GM19023 (cell line): Measurements from ENCODE around the gene HOXA1.

Experiments used
- ATAC-seq: cut with Tn5 transposase; IDR thresholded peaks from one replicate; pipeline ENCODE4 v1.9.1; 2021; ENCODE audit warnings: mild to moderate bottlenecking, moderate library complexity; ENCODE audit not compliant: unreplicated experiment

Gene HOXA1

GRCh38 chr7:27106181-27106900, 10.5 kb upstream of the HOXA1 start:
- ATAC-seq, result no peak

GRCh38 chr7:27105301-27106031, 9.7 kb upstream of the HOXA1 start:
- ATAC-seq, result no peak

GRCh38 chr7:27104341-27105058, 8.7 kb upstream of the HOXA1 start:
- ATAC-seq, result no peak

- ATAC-seq, result no peak
Observed at GRCh38 chr7:27103489-27104226, 7.9 kb upstream of the HOXA1 start.

GRCh38 chr7:27102581-27103442, 7.0 kb upstream of the HOXA1 start, which contains the start of gene HOXA2:
Gene HOXA2 (minus strand): TSS chr7:27102683. CDS start chr7:27102500, 183 bp downstream.
- ATAC-seq, result no peak

GRCh38 chr7:27101957-27102580, 6.3 kb upstream of the HOXA1 start:
- no peak for ATAC-seq

GRCh38 chr7:27101171-27101956, 5.6 kb upstream of the HOXA1 start:
- no peak for ATAC-seq

- no peak for ATAC-seq
Observed at GRCh38 chr7:27100694-27101170, 4.9 kb upstream of the HOXA1 start.

GRCh38 chr7:27099453-27100370, 3.9 kb upstream of the HOXA1 start:
- ATAC-seq, result no peak

GRCh38 chr7:27098578-27099451, 3.0 kb upstream of the HOXA1 start:
- no peak for ATAC-seq

- ATAC-seq, result no peak
Observed at GRCh38 chr7:27097686-27098577, 2.1 kb upstream of the HOXA1 start.

GRCh38 chr7:27096768-27097514, 1.1 kb upstream of the HOXA1 start:
- ATAC-seq, result no peak

- peak; percentile 2 for ATAC-seq
Observed at GRCh38 chr7:27095050-27095896, 527 bp downstream of the HOXA1 start.
